ENCODE results near the gene TPSD1. TPM values are rescaled to one million over a fixed set of nuclear protein-coding genes. Genes with fewer than 3 reads are reported as not detected.
"Not testable (repeated sequence)": the region's sequence is repeated elsewhere in the genome, so short reads cannot be mapped to it uniquely, and the experiment has no call there.

Gene TPSD1
- total and polyA plus RNA-seq, 4 experiments from 2014 or later, result not detected

DNA sequence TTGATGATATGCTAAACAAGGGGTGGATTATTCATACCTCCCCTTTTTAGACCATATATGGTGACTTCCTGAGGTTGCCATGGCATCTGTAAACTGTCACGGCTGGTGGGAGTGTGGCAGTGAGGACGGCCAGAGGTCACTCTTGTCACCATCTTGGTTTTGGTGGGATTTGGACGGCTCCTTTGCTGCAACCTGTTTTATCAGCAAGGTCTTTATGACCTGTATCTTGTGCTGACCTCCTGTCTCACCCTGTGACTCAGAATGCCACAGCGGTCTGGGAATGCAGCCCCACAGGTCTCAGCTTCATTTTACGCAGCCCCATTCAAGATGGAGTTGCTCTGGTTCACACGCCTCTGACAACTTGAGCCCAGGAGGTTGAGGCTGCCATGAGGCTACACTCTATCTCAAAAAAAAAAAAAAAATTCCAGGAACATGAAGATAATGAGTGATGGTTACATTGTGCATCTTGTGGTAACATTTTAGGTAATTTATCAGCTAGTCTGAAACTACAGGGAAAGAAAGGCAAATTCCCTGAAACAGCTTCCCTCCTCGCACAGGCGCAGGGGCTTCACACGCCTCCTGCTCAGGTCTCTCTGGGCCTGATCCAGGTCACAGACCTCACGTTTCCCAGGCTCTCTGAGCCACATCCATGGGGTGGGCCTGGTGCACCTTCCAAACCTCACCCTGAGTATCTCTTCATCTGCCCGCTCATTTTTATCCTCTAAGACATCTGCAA lies 38.2 kb downstream of the TPSD1 start:
- Histone ChIP-seq H3K9me3 (ENCODE audit: control insufficient read depth in 1 of 2, low read length in 2 of 2) (no peaks in the 10 kb centered on the region), H3K4me3 (ENCODE audit: low read length in 2 of 2) (no peak overlapping the region), H3K4me1 (ENCODE audit: insufficient read depth, low read length) (no peaks in the 10 kb centered on the region), H3K36me3 (ENCODE audit: insufficient read depth, low read length) (no peaks in the 10 kb centered on the region), H3K27ac (ENCODE audit: low read depth, low read length) (no peak overlapping the region), H3K27me3 (ENCODE audit: insufficient read depth, low read length) (peaks cover 14% of the 10 kb centered on the region)
- no peak overlapping the region for H3K4me3 Mint-ChIP-seq
- DNase-seq, result no peak
- H3K9me3 Mint-ChIP-seq, result no peaks in the 10 kb centered on the region
- H3K27me3 Mint-ChIP-seq, result peaks cover 30 to 31% of the 10 kb centered on the region in 2 donors
- ChIA-PET POLR2A (ENCODE audit: partially characterized antibody) (no interaction called here), CTCF (ENCODE audit: partially characterized antibody) (no interaction called here)
- intact Hi-C loops (cut with micrococcal nuclease), result no loop called here
- peaks cover 0 to 3% (median 0%) of the 10 kb centered on the region in 4 donors for H3K4me1 Mint-ChIP-seq
- H3K27ac Mint-ChIP-seq, result no peak overlapping the region
- no peaks in the 10 kb centered on the region for H3K36me3 Mint-ChIP-seq

- Mint-ChIP-seq H3K9me3 (no peaks in the 10 kb centered on the region), H3K27ac (no peak overlapping the region), H3K36me3 (no peaks in the 10 kb centered on the region), H3K4me3 (no peak overlapping the region), H3K27me3 (peaks cover 26% of the 10 kb centered on the region in 2 donors), H3K4me1 (peaks cover 0 to 2% (median 0%) of the 10 kb centered on the region in 4 donors)
- Histone ChIP-seq H3K9me3 (ENCODE audit: control insufficient read depth in 1 of 2, low read length in 2 of 2) (no peaks in the 10 kb centered on the region), H3K36me3 (ENCODE audit: insufficient read depth, low read length) (no peaks in the 10 kb centered on the region), H3K4me1 (ENCODE audit: insufficient read depth, low read length) (peaks cover 3% of the 10 kb centered on the region), H3K27me3 (ENCODE audit: insufficient read depth, low read length) (peaks cover 3% of the 10 kb centered on the region), H3K4me3 (ENCODE audit: low read length in 2 of 2) (no peak overlapping the region), H3K27ac (ENCODE audit: low read depth, low read length) (no peak overlapping the region)
- ChIA-PET CTCF (ENCODE audit: partially characterized antibody) (interaction anchor here (0.7 to 1.6 kb wide), 2 partner anchors 53 to 68 kb away, joined by 3 to 4 read pairs; no protein-coding TSS in a partner anchor), POLR2A (ENCODE audit: partially characterized antibody) (no interaction called here)
- intact Hi-C loops (cut with micrococcal nuclease), result no loop called here
- DNase-seq, result no peak
Measured at GRCh38 chr16:1295465-1295864, 39.6 kb downstream of the TPSD1 start.

DNA sequence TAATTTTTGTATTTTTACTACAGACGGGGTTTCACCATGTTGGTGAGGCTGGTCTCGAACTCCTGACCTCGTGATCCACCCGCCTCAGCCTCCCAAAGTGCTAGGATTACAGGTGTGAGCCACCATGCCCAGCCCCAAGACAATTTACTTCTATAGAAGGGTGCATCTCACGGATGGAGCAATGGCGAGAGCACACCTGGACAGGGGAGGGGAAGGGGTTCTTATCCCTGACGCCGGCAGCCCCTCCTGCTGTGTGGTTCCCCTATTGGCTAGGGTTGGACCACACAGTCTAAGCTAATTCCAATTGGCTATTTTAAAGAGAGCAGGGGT lies 40.8 kb downstream of the TPSD1 start:
- H3K4me1 ChIP-seq (ENCODE audit: insufficient read depth, low read length), result peaks cover 11% of the 10 kb centered on the region
- DNase-seq; H3K36me3 ChIP-seq (ENCODE audit: insufficient read depth, low read length); H3K27me3 ChIP-seq (ENCODE audit: insufficient read depth, low read length); H3K27ac Mint-ChIP-seq; intact Hi-C loops (cut with micrococcal nuclease); H3K4me3 ChIP-seq (ENCODE audit: low read length in 2 of 2); H3K4me1 Mint-ChIP-seq; H3K9me3 ChIP-seq (ENCODE audit: control insufficient read depth in 1 of 2, low read length in 2 of 2); H3K27ac ChIP-seq (ENCODE audit: low read depth, low read length); H3K9me3 Mint-ChIP-seq; H3K4me3 Mint-ChIP-seq; H3K36me3 Mint-ChIP-seq: not testable (repeated sequence)
- H3K27me3 Mint-ChIP-seq, result peaks cover 20 to 21% of the 10 kb centered on the region in 2 donors
- CTCF ChIA-PET (ENCODE audit: partially characterized antibody), result interaction anchor here (1.6 kb wide), 1 partner anchor 67 kb away, joined by 4 read pairs; no protein-coding TSS in a partner anchor
- POLR2A ChIA-PET (ENCODE audit: partially characterized antibody), result interaction anchor here (1.2 kb wide), 1 partner anchor 12 kb away, joined by 3 read pairs; no protein-coding TSS in a partner anchor

GRCh38 chr16:1297018-1297696 lies 41.3 kb downstream of the TPSD1 start:
- Mint-ChIP-seq H3K27me3 (peaks cover 16 to 19% of the 10 kb centered on the region in 2 donors), H3K4me3 (no peak overlapping the region), H3K9me3 (no peaks in the 10 kb centered on the region), H3K4me1 (peaks cover 0 to 7% (median 4%) of the 10 kb centered on the region in 4 donors), H3K27ac (no peak overlapping the region), H3K36me3 (no peaks in the 10 kb centered on the region)
- ChIA-PET POLR2A (ENCODE audit: partially characterized antibody) (interaction anchor here (1.2 kb wide), 1 partner anchor 12 kb away, joined by 3 read pairs; no protein-coding TSS in a partner anchor), CTCF (ENCODE audit: partially characterized antibody) (interaction anchor here (1.6 kb wide), 1 partner anchor 66 kb away, joined by 4 read pairs; no protein-coding TSS in a partner anchor)
- Histone ChIP-seq H3K4me3 (ENCODE audit: low read length in 2 of 2) (no peak overlapping the region), H3K36me3 (ENCODE audit: insufficient read depth, low read length) (no peaks in the 10 kb centered on the region), H3K27me3 (ENCODE audit: insufficient read depth, low read length) (peaks cover 3% of the 10 kb centered on the region), H3K4me1 (ENCODE audit: insufficient read depth, low read length) (peaks cover 11% of the 10 kb centered on the region), H3K27ac (ENCODE audit: low read depth, low read length) (no peak overlapping the region), H3K9me3 (ENCODE audit: control insufficient read depth in 1 of 2, low read length in 2 of 2) (no peaks in the 10 kb centered on the region)
- DNase-seq, result no peak
- intact Hi-C loops (cut with micrococcal nuclease), result no loop called here

DNA sequence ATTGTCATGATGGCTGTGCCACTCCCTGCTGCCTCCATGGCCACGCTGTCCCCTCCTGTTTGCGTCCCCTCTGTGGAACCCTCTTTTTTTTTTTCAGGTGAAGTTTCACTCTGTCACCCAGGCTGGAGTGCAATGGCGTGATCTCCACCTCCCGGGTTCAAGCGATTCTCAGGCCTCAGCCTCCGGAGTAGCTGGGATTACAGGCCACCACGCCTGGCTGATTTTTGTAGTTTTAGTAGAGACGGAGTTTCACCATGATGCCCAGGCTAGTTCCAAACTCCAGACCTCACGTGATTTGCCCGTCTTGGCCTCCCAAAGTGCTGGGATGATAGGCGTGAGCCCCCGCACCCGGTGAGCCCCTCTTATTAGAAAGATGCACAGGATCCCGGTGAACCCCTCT lies 42.5 kb downstream of the TPSD1 start:
- ChIA-PET CTCF (ENCODE audit: partially characterized antibody) (no interaction called here), POLR2A (ENCODE audit: partially characterized antibody) (no interaction called here)
- peaks cover 13 to 15% of the 10 kb centered on the region in 2 donors for H3K27me3 Mint-ChIP-seq
- H3K36me3 Mint-ChIP-seq, result no peaks in the 10 kb centered on the region
- Histone ChIP-seq H3K27me3 (ENCODE audit: insufficient read depth, low read length) (no peaks in the 10 kb centered on the region), H3K4me1 (ENCODE audit: insufficient read depth, low read length) (peaks cover 17% of the 10 kb centered on the region), H3K4me3 (ENCODE audit: low read length in 2 of 2) (no peak overlapping the region), H3K9me3 (ENCODE audit: control insufficient read depth in 1 of 2, low read length in 2 of 2) (no peaks in the 10 kb centered on the region), H3K36me3 (ENCODE audit: insufficient read depth, low read length) (no peaks in the 10 kb centered on the region), H3K27ac (ENCODE audit: low read depth, low read length) (no peak overlapping the region)
- peaks cover 0 to 10% (median 5%) of the 10 kb centered on the region in 4 donors for H3K4me1 Mint-ChIP-seq
- no peak overlapping the region for H3K4me3 Mint-ChIP-seq
- intact Hi-C loops (cut with micrococcal nuclease), result no loop called here
- H3K9me3 Mint-ChIP-seq, result no peaks in the 10 kb centered on the region
- no peak for DNase-seq
- no peak overlapping the region for H3K27ac Mint-ChIP-seq

GRCh38 chr16:1299012-1299867 lies 43.4 kb downstream of the TPSD1 start:
- intact Hi-C loops (cut with micrococcal nuclease), result no loop called here
- CTCF ChIA-PET (ENCODE audit: partially characterized antibody), result interaction anchor here (0.9 to 1.4 kb wide), 5 partner anchors 8 to 114 kb away, joined by 3 read pairs; no protein-coding TSS in a partner anchor
- H3K27ac Mint-ChIP-seq, result no peak overlapping the region
- no peaks in the 10 kb centered on the region for H3K36me3 Mint-ChIP-seq
- no peak overlapping the region for H3K4me3 ChIP-seq (ENCODE audit: low read length in 2 of 2)
- H3K9me3 ChIP-seq (ENCODE audit: control insufficient read depth in 1 of 2, low read length in 2 of 2), result no peaks in the 10 kb centered on the region
- H3K36me3 ChIP-seq (ENCODE audit: insufficient read depth, low read length), result no peaks in the 10 kb centered on the region
- H3K4me3 Mint-ChIP-seq, result no peak overlapping the region
- H3K4me1 Mint-ChIP-seq, result peaks cover 2 to 18% (median 11%) of the 10 kb centered on the region in 4 donors
- no peaks in the 10 kb centered on the region for H3K27me3 ChIP-seq (ENCODE audit: insufficient read depth, low read length)
- peaks cover 26% of the 10 kb centered on the region for H3K4me1 ChIP-seq (ENCODE audit: insufficient read depth, low read length)
- no peak for DNase-seq
- no peaks in the 10 kb centered on the region for H3K9me3 Mint-ChIP-seq
- no peak overlapping the region for H3K27ac ChIP-seq (ENCODE audit: low read depth, low read length)
- POLR2A ChIA-PET (ENCODE audit: partially characterized antibody), result no interaction called here
- peaks cover 10 to 11% of the 10 kb centered on the region in 2 donors for H3K27me3 Mint-ChIP-seq

DNA sequence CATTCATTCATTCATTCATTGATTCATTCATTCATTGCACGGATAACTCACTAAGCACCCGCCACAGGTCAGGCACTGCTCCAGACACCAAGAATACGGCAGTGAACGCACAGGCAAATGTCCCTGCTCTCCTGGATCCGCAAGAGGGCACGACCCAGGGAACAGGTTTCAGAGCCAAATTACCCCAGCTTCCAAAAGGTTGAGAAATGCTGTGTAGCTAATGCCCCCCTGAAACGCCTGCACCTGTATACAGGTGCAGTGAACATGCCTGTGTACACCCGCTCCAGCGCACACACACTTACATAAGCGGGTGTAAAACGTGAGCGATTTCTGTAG lies 44.0 kb downstream of the TPSD1 start:
- Mint-ChIP-seq H3K27me3 (peaks cover 8 to 10% of the 10 kb centered on the region in 2 donors), H3K4me3 (no peak overlapping the region), H3K9me3 (no peaks in the 10 kb centered on the region), H3K4me1 (peaks cover 4 to 24% (median 15%) of the 10 kb centered on the region in 4 donors), H3K36me3 (no peaks in the 10 kb centered on the region), H3K27ac (no peak overlapping the region)
- no peaks in the 10 kb centered on the region for H3K36me3 ChIP-seq (ENCODE audit: insufficient read depth, low read length)
- no peaks in the 10 kb centered on the region for H3K27me3 ChIP-seq (ENCODE audit: insufficient read depth, low read length)
- H3K9me3 ChIP-seq (ENCODE audit: control insufficient read depth in 1 of 2, low read length in 2 of 2), result no peaks in the 10 kb centered on the region
- no peak overlapping the region for H3K27ac ChIP-seq (ENCODE audit: low read depth, low read length)
- DNase-seq, result no peak
- H3K4me1 ChIP-seq (ENCODE audit: insufficient read depth, low read length), result peaks cover 26% of the 10 kb centered on the region
- intact Hi-C loops (cut with micrococcal nuclease), result loop anchor here (2.0 to 10.0 kb wide), 4 partner anchors 43 to 625 kb away; no protein-coding TSS in a partner anchor
- POLR2A ChIA-PET (ENCODE audit: partially characterized antibody), result interaction anchor here (0.8 kb wide), 1 partner anchor 9 kb away, joined by 3 read pairs; the partner anchor contains the start of gene UBE2I
- CTCF ChIA-PET (ENCODE audit: partially characterized antibody), result interaction anchor here (0.9 to 1.4 kb wide), 5 partner anchors 9 to 113 kb away, joined by 3 read pairs; no protein-coding TSS in a partner anchor
- H3K4me3 ChIP-seq (ENCODE audit: low read length in 2 of 2), result no peak overlapping the region
